HUDEP-2 (cell line): ENCODE measurements around the gene LAMC3.

Experiments
- DNase-seq, 76 experiments: peaks; one replicate each; lab custom pipeline; 2025; ENCODE audit not compliant: unreplicated experiment in 76 of 76; lab: John Stamatoyannopoulos, UW

LAMC3 gene

DNA sequence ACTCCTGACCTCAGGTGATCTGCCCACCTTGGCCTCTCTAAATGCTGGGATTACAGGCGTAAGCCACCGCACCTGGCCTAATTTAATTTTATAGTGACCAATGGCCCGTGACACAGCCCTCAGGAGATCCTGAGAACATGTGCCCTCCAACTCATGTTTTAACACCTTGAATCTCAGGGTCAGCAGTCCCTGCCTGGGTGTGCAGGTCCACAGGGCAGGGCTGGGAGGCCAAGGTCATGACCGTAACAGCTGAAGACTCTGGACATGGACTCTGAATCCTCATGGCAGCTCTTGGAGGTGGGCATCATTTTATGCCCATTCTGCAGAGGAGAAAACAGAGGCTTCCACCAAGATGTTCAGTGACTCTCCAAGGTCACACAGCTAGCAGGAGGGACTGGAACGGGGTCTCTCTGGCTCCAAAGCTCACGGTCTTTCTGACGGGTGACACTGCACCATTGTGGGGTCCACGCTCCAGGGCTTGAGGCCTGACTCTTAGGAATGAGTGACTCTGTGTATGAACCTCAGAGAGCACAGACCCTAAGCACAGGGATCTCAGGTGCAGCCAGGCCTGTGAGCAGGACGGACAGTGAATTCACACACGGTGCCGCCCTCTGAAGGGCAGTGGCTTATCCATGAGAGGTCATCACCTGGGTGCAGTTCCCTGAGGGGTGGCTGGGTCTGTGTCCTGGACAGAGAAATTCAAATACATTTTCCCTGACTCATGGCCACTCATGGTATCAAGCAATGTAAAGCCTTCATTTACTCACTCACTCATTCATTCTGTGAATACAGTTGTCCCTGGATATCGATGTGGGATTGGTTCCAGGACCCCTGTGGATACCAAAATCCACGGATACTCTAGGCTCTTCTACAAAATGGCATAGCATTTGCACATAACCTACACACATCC is 32.8 kb upstream of the LAMC3 start:
- no peak for DNase-seq

DNA sequence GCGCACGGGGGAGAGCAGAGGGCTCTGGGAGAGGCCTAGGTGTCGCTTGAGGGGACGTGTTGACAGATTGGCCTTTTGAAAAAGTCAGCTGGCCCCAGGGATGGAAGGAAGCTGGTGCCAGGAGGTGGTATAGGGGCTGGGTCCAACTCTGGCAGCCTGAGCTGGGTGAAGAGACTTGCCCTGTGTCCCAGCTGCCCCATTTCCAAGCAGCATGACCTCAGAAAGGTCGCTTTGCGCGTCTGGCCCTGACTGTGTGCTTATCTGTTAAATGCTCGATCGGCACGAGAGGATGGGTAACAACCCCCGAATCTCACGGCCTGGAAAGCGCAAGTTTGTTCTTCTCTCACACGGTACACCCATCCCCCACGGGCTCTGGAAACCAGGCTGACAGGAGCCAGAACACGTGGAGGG is 31.2 kb upstream of the LAMC3 start:
- DNase-seq, result no peak

DNA sequence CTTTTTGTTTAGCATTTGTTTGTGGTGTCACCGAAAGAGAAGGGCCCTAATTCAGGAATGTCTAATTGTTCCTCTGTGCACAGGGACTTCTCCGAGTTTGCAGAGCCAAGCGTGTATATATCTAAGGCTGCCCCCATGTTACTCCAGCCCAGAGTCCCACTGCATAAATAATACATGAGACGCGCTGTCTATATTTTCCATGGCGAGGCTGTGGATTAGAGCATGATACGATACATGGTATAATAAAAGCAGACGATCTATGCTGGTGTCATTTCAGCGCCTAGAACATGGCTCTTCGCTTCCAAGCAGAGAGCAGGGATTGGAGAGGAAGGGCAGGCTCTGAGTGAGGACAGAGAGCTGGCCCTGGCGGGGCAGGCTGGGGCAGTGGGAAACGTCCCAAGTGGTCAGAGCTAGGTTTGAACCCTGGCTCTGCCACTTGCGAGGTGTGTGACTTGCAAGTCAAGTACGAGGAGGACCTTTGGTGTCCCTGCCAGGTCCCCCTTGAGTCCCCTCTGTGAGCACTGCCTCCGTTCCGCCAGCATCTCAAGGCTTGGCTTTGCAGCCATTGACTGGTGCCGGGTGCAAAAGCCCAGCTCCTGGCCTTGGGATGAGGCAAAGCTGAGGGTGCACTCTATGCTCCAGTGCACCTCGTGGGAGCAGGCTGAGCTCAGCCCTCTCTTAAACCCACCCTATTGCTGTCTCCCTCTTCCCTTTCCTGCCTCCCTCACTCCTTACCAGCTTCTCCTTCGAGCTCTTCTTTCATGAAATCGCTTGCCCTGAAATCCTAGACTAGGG is 29.2 kb upstream of the LAMC3 start:
- no peak for DNase-seq

DNA sequence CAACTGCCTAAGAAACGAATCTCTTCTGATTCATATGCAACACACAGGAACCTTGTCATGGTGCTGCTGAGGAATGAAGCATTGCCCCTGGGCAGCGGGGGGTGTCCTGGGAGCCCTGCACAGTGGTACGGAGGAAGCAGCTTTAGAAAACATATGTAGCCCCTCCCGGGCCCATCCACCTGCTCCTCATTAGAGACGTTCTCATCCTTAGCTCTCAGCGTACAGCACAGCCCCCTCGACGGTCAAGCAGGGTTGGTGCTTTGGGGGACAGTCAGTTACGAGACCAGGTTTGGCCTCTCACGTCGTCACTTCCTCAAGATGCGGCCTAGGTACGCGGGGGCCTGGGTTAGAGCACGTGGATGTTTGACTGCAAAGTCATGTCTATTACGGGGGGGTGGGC is 28.4 kb upstream of the LAMC3 start:
- DNase-seq, result no peak

DNA sequence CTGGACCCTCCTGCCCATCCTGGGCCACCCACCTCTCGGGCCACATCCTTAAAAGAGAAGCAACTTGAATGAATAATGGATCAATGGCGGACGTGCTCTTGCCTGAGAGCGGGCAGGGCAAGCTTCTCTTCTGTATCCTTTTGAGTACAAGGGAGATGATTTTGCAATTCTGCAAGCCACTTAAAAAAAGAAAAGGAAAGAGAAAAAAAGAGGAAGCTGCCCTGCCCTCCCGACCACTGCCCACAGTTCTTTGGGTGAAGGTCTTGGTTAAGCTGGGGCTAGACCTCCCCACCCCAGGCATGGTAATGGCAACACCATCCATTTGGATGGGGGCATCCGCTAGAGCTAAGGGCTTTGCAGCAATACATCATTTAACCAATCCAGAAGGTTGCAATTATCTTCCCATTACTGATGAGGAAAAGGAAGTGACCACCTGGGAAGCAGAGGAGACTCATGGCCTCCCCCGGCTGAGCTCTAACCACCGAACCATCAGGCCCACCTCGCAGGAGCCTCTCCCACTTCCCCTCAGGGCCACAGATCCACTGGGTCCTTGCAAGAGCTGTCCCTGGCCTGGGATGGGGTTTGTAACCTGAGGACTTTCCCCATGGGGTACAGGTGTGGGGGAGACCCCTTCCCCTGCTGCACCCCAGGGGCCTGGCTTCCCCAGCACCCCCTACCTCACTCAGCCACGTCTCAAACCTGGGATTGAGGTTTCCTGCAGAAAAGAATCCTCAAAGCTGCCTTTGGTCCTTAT is 27.8 kb upstream of the LAMC3 start:
- DNase-seq, result no peak

DNA sequence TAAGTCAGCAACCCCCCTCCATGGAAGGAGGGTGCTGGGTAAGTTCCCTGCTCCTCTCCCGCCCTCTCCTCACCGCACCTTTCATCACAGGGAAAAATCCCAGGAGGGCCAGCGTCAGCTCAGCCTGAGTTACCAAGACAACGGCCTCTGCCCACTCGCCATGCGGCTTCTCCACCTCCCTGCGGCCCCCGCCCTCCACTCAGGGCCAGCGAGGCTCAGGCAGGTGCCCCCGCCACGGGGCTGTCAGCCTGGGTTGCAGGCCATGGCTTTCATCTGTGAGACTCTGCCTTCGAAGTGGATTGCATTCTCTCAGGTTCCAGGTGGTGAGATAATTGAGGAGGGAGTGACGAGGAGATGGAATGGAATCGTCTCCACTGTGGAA is 27.2 kb upstream of the LAMC3 start:
- DNase-seq, result no peak

DNA sequence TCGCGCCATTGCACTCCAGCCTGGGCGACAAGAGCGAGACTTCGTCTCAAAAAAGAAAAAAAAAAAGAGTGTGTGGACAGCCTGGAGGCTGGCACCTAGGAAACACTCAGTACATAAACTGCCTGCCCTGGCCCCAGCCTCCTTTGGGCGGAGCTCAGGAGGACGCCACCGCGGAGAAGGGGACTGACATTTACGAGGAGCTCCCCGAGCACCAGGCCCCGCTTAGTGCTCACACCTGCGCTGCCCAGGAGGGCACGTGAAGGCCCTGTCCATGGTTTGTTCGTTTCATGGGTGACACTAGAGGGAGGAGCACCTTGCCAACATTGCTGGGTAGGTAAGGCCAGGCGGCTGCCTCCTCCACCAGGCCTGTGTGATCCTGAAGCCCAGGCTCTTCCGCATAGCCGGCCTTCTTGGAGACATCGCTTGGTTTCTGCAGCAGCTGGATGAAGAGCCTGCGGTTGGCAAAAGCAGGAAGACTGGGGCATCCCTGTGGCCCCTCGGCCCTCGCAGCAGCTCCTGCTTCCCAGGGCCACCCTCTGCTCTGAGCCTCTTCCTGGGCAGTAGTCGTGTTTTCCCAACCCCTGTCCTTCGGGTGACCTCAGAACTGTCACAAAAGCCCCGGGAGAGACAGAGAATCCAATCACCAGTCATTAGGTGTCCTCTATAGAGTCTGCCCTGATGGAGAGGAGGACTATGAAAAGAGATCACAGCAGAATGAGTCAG is 26.2 kb upstream of the LAMC3 start:
- DNase-seq, result no peak

DNA sequence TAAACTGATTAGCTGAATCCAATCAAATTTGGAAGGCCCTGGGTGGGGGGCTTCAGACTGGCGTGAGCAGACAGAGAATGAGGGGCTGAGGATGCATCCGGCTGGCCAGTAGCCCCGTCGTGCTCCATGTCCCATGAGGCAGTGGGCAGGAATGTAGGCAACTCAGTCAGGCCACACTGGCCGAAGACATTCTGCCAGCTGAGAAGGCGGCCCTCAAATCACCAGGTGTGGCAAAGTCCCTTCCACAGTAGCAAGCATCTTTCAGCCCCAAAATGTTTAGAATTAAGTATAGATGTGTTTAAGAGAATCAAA is 25.7 kb upstream of the LAMC3 start:
- no peak for DNase-seq

DNA sequence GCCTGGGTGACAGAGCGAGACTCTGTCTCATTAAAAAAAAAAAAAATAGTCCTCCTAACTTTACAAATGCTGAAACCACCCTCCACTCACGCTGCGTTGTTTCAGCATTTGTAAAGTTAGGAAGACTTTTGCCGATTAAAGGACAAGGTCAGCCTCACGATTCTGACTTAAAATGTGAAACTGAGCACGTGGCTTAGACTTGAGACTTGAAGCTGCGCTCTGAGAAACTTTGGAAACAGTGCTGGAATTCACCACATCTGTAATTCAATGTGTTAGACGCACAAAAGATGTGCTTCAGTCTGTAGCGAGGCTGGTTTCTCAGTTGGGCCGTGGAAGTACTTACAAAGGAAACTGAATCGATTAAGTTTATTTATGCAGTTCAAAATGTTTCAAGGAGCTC is 25.0 kb upstream of the LAMC3 start:
- no peak for DNase-seq

DNA sequence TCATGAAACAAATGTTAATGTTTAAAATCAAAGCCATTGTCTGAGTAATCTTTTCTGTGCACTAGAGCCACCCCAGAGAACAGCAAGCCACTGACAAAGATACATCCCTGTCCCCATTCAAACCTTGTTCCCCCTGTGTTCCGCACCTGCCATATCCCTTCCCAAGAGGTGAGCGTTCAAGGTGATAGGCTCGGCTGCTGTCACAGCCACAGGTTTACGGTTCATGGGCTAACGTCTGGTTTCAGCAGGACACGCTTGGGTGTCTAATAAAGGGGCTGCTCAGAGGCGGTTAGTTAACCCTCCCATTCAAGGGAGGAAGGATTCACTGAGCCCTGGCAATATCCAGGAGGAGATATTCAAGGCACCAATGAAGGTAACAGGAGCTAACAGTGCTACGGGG is 24.5 kb upstream of the LAMC3 start:
- DNase-seq, result no peak

DNA sequence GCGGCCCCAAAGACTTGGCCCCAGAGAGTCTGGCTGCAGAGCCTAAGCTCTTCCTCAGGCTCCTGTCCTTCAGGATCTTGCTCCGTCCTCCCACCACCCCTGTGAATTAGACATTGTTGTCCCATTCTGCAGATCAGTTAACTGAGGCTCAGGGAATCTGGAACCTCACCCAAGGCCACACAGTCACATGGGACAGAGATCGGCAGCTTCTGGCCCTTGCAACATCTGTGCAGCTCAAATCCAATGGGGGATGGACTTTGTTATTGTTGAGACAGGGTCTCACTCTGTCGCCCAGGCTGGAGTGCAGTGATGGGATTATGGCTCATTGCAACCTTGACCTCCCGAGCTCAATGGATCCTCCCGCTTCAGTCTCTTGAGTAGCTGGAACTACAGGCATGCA is 23.9 kb upstream of the LAMC3 start:
- no peak for DNase-seq

DNA sequence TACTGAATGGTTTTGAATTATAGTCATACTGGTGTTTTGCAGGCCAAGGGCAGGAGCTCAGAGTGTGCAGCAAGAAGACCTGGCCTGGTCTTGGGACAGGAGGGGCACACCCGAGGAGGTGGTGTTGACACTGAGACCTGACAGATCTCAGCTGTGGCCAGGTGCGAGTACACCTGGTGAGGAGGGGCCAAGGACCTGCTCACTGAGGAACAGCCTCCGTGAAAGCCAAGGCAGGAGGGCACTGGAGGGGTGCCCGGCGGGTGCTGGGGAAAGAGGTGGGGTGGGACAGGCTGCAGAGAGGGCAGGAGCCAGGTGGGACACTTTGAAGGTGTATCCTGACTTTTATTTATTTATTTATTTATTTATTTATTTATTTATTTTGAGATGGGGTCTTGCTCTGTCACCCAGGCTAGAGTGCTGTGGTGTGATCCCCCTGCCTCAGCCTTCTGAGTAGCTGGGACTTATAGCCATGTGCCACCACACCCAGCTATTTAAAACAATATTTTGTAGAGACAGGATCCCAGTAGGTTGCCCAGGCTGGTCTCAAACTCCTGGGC is 23.3 kb upstream of the LAMC3 start:
- no peak for DNase-seq

DNA sequence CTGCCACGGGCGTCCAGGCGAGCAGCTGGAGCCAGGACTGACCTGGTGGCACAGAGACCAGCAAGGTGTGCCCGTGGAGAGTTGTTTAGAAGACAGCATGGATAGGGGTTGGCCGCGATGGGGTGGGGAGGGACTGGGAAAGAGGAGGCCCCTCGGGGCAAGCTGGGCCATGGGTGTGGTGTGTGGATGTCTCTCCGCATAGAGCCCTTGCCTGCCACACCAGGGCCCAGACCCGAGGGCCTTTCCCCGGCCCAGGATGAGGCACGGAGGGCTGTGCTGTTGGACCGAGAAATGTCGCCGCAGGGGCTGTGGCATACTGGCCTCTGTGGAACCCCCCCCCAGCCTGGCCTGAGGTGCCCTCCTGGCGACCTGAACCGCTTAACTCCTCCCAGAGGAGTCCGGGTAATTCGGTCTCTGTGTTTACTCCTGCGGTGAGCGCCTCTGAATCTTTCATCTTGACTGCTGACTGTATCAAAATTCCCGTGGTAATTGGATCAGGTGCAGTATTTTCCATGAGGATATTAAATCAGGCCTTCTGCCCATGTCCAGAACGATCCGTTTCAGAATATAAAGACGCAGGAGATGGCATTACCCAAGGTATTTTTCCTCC is 22.5 kb upstream of the LAMC3 start:
- DNase-seq, result no peak

DNA sequence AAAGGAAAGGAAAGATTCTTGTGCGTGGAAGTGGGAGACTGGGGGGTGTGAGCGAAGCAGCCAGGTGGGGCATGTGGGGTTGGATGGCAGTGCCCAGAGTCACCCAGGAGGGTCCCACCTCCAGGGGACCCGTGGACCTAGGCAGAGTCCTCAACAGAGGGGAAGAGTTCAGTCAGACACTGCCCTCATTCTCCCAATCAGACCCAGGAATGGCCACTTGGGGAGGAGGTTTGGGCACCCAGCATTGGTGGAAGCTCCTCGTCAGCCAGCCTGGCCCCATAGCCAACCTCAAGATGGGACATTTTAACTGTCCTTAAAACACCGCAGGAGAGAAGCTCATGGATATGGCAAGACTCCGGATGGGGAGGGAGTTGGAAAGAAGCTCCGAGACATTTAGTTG is 21.9 kb upstream of the LAMC3 start:
- DNase-seq, result no peak

DNA sequence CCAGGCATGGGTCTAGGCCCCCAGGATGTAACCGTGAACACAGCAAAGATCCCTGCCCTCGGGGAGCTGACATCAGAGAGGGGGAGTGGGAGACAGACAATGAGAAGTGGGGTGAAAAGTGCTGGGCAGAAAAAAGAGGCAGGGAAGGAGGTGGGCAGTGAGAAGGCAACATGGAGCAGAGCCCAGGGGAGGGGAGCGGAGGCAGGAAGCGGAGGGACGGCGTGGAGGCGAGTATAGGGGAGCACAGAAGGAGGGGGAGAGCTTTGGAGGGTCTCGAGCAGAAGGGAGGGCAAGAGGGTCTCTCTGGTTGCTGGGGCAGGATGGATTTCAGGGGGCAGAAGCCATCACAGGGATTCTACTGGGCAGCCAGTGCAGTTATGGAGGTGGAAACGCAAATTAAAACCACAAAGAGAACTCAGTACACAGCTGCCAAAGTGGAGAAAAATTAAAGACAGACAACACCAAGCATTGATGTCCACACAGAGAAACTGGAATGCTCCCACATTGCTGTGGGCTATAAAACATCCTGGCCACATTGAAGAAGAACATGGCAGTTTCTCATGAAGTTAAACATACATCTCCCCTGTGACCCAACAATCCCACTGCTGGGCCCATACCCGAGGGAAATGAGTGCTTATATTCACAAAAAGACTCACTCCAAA is 21.1 kb upstream of the LAMC3 start:
- DNase-seq, result no peak

DNA sequence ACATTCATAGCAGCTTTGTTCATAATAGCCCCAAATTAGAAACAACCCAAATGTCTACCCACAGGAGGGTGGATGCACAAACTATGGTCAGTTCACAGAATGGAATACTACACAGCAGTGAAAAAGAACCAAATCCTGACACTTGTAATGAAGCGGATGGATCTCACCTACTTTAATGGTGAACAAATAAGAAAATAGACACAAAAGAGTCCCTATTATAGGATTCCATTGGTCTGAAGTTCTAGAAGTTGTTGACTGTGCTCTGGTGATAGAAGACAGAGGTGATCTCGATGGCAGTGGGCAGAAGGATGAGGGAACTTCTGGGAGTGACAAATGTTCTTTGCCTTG is 20.6 kb upstream of the LAMC3 start:
- DNase-seq, result no peak

DNA sequence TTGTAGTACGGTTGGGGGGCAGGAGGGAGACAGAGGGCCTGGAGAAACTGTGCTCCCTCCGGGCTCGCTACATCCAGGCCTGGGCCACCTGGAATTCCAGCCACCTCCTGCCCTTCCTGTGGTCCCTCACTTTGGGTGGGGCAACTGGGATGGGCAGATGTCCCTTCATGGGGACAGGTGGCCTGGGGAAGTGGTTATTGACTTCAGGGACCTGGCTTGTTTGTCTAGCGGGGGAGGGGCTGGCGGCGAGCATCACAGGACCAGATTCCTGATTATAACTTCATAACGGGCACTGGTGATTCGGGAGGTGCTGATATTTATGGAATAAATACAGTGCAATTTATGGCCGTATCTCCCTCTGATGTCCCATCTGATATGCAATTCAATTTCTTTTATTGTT is 20.1 kb upstream of the LAMC3 start:
- no peak for DNase-seq

DNA sequence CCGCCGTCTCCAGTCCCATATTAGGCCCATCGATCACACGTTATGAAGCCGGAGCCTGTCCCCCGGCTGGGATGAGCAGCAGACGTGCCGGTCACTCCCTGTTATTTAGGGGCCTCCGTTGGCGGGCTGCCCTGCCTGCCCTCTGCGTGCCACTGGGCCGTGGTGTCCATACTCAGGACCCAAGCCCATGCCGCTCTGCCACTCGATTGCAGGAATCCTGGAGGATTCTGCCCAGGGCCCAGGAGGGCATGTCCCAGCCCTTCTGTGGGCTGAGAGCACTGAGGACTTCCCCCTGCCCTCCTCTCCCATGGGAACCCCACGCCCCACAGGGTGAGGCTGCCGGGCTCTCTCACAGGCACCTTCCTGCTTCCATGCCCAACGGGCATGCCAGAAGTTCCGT is 19.6 kb upstream of the LAMC3 start:
- DNase-seq, result no peak

DNA sequence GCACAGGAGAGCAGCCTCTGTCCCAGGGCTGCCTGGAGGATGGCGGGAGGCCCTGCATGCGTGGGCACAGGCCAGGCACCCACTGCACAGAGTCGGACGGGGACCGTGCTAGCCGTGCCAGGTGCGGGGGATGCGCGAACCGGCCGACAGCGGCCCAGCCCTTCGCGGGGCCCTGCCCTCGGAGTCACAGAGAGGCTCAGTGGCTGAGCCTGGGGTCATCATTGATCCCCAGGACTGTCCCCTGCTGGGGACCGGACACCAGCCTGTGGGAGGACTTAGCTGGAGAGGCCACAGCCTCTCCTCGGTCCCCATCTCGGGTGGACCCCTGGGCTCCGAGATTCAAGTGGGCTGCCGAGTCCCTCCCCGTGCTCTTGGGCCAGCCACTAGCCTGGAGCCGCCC is 19.1 kb upstream of the LAMC3 start:
- no peak for DNase-seq
